Sigmoid colon (tissue), 4 donors: ENCODE results near the gene RPS6KA2.

ENCODE experiments used
- CTCF ChIP-seq, 4 experiments: fragments of 450-650 bp in 3 of 4; fragments of 200-600 bp in 1 of 4; IDR thresholded peaks; one replicate each; pipeline ENCODE4 v1.5.1; 2016 to 2019; ENCODE audit warnings: antibody characterized with exemption in 4 of 4, mild to moderate bottlenecking in 3 of 4, moderate library complexity in 2 of 4
- POLR2A ChIP-seq, 2 donors: fragments of 450-650 bp; IDR thresholded peaks; one replicate each; pipeline ENCODE4 v1.6.1; 2016; ENCODE audit warnings: antibody characterized with exemption in 2 of 2, mild to moderate bottlenecking in 2 of 2, moderate library complexity in 2 of 2
- POLR2AphosphoS5 ChIP-seq, 4 donors: sonication (generic); formaldehyde crosslinking; IDR thresholded peaks; one replicate each; pipeline ENCODE4 v1.6.1; 2017; ENCODE audit warnings: antibody characterized with exemption in 4 of 4

- TF ChIP-seq CTCF (IDR thresholded peaks at IDR 0.05) = no peak
- no peak for TF ChIP-seq POLR2AphosphoS5 (IDR thresholded peaks at IDR 0.05)
- no peak for TF ChIP-seq POLR2A (IDR thresholded peaks at IDR 0.05)
These were observed 137.5 kb downstream of the RPS6KA2 start for GRCh38 chr6:166489301-166490155.
